Ectodermal cell (in vitro differentiated cells): ENCODE data around the gene GATA3.

Experiments
- H3K27ac ChIP-seq: 2 replicates; pipeline ENCODE4 v1.7.0; 2013; ENCODE audit warnings: mild to moderate bottlenecking, low read depth, low read length; ENCODE audit not compliant: insufficient read depth, poor library complexity, severe bottlenecking
- H3K27me3 ChIP-seq: 2 replicates; pipeline ENCODE4 v1.7.0; 2013; ENCODE audit warnings: mild to moderate bottlenecking, low read length; ENCODE audit not compliant: insufficient read depth, control insufficient read depth, poor library complexity, severe bottlenecking
- H3K36me3 ChIP-seq: one replicate; pipeline ENCODE4 v1.7.0; 2013; ENCODE audit warnings: low read length; ENCODE audit not compliant: control insufficient read depth, insufficient read depth
- H3K4me1 ChIP-seq: one replicate; pipeline ENCODE4 v1.7.0; 2013; ENCODE audit warnings: low read length; ENCODE audit not compliant: control insufficient read depth, insufficient read depth
- H3K4me3 ChIP-seq: 2 replicates; pipeline ENCODE4 v1.7.0; 2013; ENCODE audit warnings: low read depth, low read length, control low read depth; ENCODE audit not compliant: insufficient read depth
- H3K9me3 ChIP-seq: 2 replicates; pipeline ENCODE4 v1.7.0; 2013; ENCODE audit warnings: mild to moderate bottlenecking, low read length, moderate library complexity; ENCODE audit not compliant: control insufficient read depth
- WGBS, 2 experiments: methylation state at CpG; one replicate each; pipeline ENCODE4 v1.1.7; 2013; ENCODE audit warnings: missing lambda C conversion rate in 2 of 2; 5-methylcytosine and 5-hydroxymethylcytosine counted together

GATA3 gene

DNA sequence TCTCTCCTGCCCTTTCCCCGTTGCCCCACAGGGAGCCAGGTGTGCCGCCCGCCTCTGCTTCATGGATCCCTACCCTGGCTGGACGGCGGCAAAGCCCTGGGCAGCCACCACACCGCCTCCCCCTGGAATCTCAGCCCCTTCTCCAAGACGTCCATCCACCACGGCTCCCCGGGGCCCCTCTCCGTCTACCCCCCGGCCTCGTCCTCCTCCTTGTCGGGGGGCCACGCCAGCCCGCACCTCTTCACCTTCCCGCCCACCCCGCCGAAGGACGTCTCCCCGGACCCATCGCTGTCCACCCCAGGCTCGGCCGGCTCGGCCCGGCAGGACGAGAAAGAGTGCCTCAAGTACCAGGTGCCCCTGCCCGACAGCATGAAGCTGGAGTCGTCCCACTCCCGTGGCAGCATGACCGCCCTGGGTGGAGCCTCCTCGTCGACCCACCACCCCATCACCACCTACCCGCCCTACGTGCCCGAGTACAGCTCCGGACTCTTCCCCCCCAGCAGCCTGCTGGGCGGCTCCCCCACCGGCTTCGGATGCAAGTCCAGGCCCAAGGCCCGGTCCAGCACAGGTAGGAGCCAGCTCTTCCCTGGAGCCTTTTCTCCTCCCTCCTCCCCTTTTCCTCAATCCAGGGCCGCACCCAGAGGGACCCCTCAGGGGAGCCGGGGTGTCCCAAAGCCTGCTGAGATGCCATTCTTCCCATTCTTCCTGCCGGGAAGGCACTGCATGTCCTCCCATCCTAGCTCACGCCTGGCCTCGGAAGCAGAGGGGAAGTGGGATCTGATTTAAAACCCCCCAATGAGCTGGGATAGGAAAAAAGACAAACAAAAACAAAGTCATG, 4.0 kb downstream of the GATA3 start:
- Histone ChIP-seq H3K9me3 (no peaks in the 10 kb centered on the region), H3K27me3 (peaks cover 100% of the 10 kb centered on the region), H3K4me3 (no peak overlapping the region), H3K4me1 (peaks cover 45% of the 10 kb centered on the region), H3K36me3 (no peaks in the 10 kb centered on the region), H3K27ac (no peak overlapping the region)
- 9 to 12% methylated on average over 45 of the region's 45 CpGs for WGBS, 2 experiments

DNA sequence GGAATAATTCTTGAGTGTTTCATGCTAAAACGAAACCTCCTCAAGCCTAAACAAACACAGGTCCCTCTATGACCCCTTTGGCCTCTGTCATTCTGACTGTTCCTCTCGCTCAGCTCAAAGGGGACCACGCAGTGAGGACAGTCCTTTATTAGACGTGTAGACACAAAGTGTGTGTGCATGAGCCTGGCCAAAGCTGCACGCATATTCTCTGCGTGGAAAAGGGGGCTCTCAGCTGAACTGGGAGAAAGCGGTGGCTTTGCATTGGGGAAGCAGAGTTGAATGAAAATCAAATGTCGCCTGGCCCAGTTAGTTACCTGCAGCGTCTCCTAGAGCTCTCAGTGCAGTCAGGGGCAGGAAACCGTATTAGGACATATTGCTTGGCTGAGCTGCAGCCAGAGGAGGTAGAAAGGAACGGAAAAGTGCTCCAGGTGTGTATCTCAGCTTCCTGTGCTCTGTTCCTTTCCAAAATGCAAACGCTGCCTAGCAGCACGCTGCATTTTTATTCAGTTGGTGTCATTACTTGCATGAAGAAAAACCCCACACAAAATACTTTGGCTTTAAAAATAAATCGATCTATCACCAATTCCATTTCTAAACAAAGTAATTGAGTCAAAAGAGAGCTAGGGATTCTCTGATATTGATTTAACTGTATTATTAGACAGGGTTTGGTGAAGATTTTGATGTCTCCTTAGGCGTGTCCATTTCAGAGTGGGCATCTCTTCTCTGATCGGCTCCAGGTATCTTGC, 4.9 kb downstream of the GATA3 start:
- no peak overlapping the region for H3K27ac ChIP-seq
- H3K4me3 ChIP-seq, result no peak overlapping the region
- H3K27me3 ChIP-seq, result peaks cover 100% of the 10 kb centered on the region
- peaks cover 52% of the 10 kb centered on the region for H3K4me1 ChIP-seq
- H3K9me3 ChIP-seq, result no peaks in the 10 kb centered on the region
- 12 to 17% methylated on average over 15 of the region's 16 CpGs for WGBS, 2 experiments
- no peaks in the 10 kb centered on the region for H3K36me3 ChIP-seq

DNA sequence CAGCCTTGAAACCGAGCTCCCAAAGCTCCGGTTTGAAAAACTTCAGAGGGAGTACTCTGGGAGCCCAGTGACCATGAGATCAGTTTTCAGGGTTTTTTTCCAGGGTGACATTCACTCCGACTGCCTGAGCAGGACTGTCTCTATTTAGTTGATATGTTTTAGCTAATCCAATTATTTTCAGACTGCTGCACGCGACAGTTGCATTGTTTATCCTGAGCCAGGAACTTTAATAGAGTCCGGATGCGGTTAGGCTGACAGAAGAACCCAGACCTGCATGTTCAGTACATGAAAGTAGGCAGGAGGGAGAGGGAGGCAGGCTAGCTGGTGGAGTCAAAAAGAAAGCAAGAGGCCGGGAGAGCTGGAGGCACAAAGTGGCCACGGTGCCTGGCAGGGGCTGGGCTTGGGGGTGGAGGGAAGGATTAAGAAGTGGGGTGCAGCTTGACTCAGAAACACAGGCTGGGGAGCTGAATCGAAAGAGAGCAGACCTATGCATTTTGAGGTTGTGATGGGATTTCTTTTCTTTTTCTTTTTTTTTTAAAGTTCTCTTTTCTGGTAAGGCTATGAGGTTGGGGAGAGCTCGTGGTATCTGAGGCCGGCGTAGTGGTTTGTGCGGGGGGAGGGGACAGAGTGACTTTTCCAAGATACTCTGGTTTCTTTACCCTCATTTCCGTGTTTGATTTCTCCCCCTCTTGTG, 5.7 kb downstream of the GATA3 start:
- Histone ChIP-seq H3K36me3 (no peaks in the 10 kb centered on the region), H3K9me3 (no peaks in the 10 kb centered on the region), H3K27me3 (peaks cover 100% of the 10 kb centered on the region), H3K4me1 (peaks cover 60% of the 10 kb centered on the region), H3K4me3 (no peak overlapping the region), H3K27ac (no peak overlapping the region)
- 9 to 13% methylated on average over 11 to 15 of the region's 15 CpGs for WGBS, 2 experiments

DNA sequence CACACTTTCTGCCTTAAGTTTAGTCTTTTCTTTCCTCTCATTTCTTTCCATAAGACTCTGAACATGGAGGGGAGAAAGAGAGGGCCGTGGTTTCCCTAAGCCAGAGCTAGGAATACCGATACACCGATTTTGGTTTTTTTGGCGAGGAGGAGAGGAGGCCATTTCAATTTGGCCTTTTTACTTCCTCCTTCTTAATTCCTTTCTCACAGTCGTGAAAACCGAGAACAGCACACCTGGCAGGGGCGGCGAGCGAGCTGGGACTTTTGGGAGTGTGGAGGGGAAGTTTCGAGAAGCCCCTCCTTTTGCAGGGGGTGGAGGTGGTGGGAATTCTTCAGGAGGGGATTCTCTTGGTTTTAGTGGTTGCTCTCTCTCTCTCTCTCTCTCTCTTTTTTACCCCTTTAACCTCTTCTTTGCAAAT, 6.2 kb downstream of the GATA3 start:
- Histone ChIP-seq H3K4me1 (peaks cover 59% of the 10 kb centered on the region), H3K27me3 (peaks cover 100% of the 10 kb centered on the region), H3K27ac (no peak overlapping the region), H3K4me3 (no peak overlapping the region), H3K9me3 (no peaks in the 10 kb centered on the region), H3K36me3 (no peaks in the 10 kb centered on the region)
- 13 to 14% methylated on average over 9 to 10 of the region's 10 CpGs for WGBS, 2 experiments

DNA sequence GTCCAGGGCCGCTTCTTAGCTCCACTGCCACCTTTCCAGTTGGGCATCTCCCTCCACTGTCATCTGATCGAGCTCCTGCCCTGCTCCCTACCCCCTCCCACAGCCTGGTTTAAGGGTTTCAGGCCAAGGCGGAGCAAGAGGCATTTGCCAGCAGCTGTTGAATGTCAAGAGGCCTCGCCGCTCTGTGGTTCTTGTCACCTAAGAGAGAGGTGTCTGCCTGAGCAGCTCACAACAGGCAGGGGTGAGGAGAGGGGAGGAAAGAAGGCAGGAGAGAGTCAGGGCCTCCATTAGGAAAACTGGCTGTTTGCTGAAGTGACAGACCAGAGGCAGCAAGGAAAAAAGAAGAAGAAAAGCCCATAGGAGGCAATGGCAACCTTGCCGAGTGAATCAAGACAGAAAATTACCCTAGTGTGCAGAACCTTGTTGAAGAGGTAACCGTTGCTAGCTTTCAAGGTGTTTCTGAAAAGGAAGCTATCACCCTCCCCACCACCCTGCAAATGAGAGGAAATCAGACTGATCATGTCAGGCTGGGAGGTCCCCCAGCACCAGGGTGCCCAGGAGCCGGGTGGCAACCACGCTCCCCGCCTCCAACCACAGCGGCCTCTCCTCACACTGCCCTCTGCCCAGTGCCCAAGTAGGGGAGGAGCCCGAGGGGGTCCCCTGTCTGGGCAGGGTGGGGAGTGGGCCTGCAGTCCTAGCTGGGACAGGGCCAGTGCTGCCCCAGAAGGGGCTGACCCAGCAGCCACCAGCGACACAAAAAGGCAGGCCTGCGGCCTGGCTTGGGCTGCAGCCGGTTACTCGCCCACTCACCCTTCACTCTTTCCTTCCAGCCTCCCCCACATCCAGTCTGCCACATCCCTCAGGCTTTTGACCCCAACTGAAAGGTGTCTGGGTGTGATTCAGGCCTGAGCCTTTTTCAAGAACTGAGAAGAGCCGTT, 7.1 kb downstream of the GATA3 start:
- peaks cover 95% of the 10 kb centered on the region for H3K27me3 ChIP-seq
- 31 to 34% methylated on average over 17 of the region's 17 CpGs for WGBS, 2 experiments
- no peak overlapping the region for H3K27ac ChIP-seq
- H3K9me3 ChIP-seq, result no peaks in the 10 kb centered on the region
- no peak overlapping the region for H3K4me3 ChIP-seq
- H3K36me3 ChIP-seq, result no peaks in the 10 kb centered on the region
- peaks cover 60% of the 10 kb centered on the region for H3K4me1 ChIP-seq

DNA sequence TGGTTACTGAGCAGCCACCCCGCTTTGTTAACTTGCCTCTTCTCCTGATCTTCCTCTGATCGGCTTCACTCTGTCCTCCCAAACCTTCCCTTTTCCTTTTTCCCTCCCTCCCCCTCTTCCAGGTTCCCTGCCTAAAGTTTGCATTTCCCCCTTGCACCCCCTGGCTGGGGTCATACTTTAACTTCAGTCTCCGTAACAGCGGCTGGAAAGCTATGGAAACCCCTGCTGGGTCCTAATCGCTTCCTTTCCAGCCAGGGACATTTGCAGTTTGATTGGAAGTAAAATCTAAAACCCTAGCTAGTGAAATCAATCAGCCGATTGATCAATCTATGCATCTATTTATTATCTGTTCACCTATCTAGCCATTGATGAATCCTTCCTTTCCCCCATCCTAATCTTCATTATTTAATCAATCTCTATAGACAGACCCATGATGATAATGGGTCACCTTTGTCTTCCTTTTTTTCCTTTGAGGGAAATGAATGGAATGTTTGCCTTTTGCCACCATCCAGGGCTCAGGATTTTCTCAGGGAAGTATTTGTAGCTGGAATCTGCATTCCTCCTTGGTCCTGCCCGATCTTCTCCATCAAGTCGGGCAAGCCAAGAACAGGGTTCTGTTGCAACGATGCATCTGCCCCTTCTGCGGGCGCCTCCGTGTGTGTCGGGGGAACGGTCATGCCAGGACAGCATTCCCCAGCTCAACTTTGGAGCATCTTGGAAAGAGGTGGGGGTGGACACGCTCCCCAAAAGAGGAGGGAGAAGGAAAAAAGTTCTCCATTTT, 8.8 kb downstream of the GATA3 start:
- Histone ChIP-seq H3K4me1 (peaks cover 60% of the 10 kb centered on the region), H3K27me3 (peaks cover 79% of the 10 kb centered on the region), H3K27ac (no peak overlapping the region), H3K4me3 (no peak overlapping the region), H3K36me3 (no peaks in the 10 kb centered on the region), H3K9me3 (no peaks in the 10 kb centered on the region)
- 6% methylated on average over 15 of the region's 15 CpGs for WGBS, 2 experiments

DNA sequence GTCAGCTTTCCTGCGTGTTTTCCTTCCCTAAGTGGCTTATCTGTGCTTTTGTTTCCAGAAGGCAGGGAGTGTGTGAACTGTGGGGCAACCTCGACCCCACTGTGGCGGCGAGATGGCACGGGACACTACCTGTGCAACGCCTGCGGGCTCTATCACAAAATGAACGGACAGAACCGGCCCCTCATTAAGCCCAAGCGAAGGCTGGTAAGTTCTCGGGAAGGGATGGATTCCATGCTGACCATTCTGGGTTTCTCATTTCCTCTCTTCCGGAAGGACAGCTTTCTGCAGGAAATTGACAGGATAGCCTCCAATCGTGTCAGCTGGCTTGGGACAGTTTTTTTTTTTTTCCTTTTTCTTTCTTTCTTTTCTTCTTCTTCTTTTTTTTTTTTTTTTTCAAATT, 9.4 kb downstream of the GATA3 start:
- WGBS, 2 experiments, result 13 to 17% methylated on average over 13 of the region's 13 CpGs
- Histone ChIP-seq H3K4me1 (peaks cover 60% of the 10 kb centered on the region), H3K27ac (no peak overlapping the region), H3K36me3 (no peaks in the 10 kb centered on the region), H3K27me3 (peaks cover 72% of the 10 kb centered on the region), H3K4me3 (no peak overlapping the region), H3K9me3 (no peaks in the 10 kb centered on the region)

DNA sequence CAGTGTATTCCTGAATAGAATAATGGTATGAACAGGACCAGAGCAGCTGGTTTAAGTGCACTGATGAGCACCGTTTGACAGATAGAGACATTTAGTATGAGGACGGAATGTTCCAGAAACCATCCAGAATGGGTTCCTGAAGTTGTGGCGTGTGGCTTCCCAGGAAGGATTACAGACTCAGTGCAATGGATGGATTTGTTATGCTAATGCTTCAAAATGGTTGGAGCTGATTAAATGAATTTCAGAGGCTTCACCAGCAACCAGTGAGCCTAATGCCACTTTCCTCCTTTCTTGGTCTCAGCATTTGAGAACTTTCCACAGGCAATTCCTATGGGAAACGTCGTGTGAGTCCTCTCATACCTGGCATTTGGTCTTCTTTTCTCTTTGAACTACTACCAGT, 9.9 kb downstream of the GATA3 start:
- H3K27me3 ChIP-seq, result peaks cover 67% of the 10 kb centered on the region
- 7 to 12% methylated on average over 5 of the region's 5 CpGs for WGBS, 2 experiments
- no peak overlapping the region for H3K27ac ChIP-seq
- peaks cover 57% of the 10 kb centered on the region for H3K4me1 ChIP-seq
- no peak overlapping the region for H3K4me3 ChIP-seq
- H3K36me3 ChIP-seq, result no peaks in the 10 kb centered on the region
- H3K9me3 ChIP-seq, result no peaks in the 10 kb centered on the region

DNA sequence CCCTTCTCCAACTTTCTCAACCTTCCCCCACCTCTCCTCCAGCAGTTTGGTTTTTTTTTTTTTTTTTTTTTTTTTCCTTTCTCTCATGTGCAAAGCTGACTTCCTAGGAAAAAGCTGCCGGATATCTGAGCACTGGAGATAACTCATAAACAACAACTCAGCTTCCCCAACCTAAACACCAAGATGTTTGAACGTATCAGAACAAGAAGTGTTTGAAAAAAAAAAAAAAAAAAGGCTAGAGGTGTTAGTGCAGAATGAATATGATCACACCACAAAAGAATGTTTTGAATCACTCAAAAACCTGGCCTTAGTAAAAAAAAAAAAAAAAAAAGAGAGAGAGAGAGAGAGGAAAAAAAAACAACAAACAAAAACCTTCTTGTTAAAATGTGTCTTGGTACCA, 11.2 kb downstream of the GATA3 start:
- Histone ChIP-seq H3K4me3 (no peak overlapping the region), H3K9me3 (no peaks in the 10 kb centered on the region), H3K27ac (no peak overlapping the region), H3K36me3 (no peaks in the 10 kb centered on the region), H3K27me3 (peaks cover 55% of the 10 kb centered on the region), H3K4me1 (peaks cover 45% of the 10 kb centered on the region)
- 67% methylated on average over 1 of the region's 2 CpGs; no CpG with 5 or more reads in 1 of the 2 experiments for WGBS, 2 experiments
